Kidney tubule cell (primary cell): ENCODE measurements around the gene SHB.

Source experiments
- DNase-seq: peaks from one replicate; pipeline ENCODE4 v3.0.0-alpha.2; 2018; ENCODE audit warnings: low spot score

The SHB gene

GRCh38 chr9:37953206-37953774, 115.7 kb downstream of the SHB start:
- DNase-seq, result no peak

GRCh38 chr9:37952731-37953130, 116.3 kb downstream of the SHB start:
- DNase-seq, result peak; percentile 93

- DNase-seq, result no peak
Measured at GRCh38 chr9:37951671-37952449, 117.2 kb downstream of the SHB start.

GRCh38 chr9:37950561-37950960, 118.5 kb downstream of the SHB start:
- DNase-seq, result no peak

GRCh38 chr9:37949576-37949975, 119.5 kb downstream of the SHB start:
- DNase-seq, result peak; percentile 91

GRCh38 chr9:37948417-37948980, 120.5 kb downstream of the SHB start:
- DNase-seq, result no peak

- DNase-seq, result peak; percentile 74
Measured at GRCh38 chr9:37947977-37948376, 121.0 kb downstream of the SHB start.

- DNase-seq, result no peak
Measured at GRCh38 chr9:37947471-37947870, 121.6 kb downstream of the SHB start.

- DNase-seq, result no peak
Measured at GRCh38 chr9:37946971-37947370, 122.1 kb downstream of the SHB start.

GRCh38 chr9:37946041-37946440, 123.0 kb downstream of the SHB start:
- no peak for DNase-seq

GRCh38 chr9:37944671-37945481, 124.2 kb downstream of the SHB start:
- DNase-seq, result peak; percentile 55

- no peak for DNase-seq
Measured at GRCh38 chr9:37944266-37944650, 124.8 kb downstream of the SHB start.

- DNase-seq, result peak; percentile 86
Measured at GRCh38 chr9:37943345-37944265, 125.4 kb downstream of the SHB start.

- DNase-seq, result peak; percentile 56
Measured at GRCh38 chr9:37942621-37943344, 126.2 kb downstream of the SHB start.

- no peak for DNase-seq
Measured at GRCh38 chr9:37941253-37941652, 127.8 kb downstream of the SHB start.

GRCh38 chr9:37939575-37940095, 129.4 kb downstream of the SHB start:
- DNase-seq, result no peak

GRCh38 chr9:37938121-37938891, 130.7 kb downstream of the SHB start:
- peak; percentile 75 for DNase-seq

GRCh38 chr9:37937366-37937765, 131.7 kb downstream of the SHB start:
- no peak for DNase-seq

- DNase-seq, result peak; percentile 38
Measured at GRCh38 chr9:37936965-37937364, 132.1 kb downstream of the SHB start.

- DNase-seq, result no peak
Measured at GRCh38 chr9:37936376-37936775, 132.7 kb downstream of the SHB start.
